Mesenchymal stem cell (in vitro differentiated cells and primary cell): ENCODE data around the gene FKBP7.
"Not testable (repeated sequence)": the region's sequence is repeated elsewhere in the genome, so short reads cannot be mapped to it uniquely, and the experiment has no call there.

ENCODE experiments used
- DNase-seq: peaks from one replicate; pipeline ENCODE4 v3.0.0-alpha.2; 2013
- H2AFZ ChIP-seq: one replicate; pipeline ENCODE4 v1.6.1; 2013; ENCODE audit warnings: low read depth, mild to moderate bottlenecking, control low read depth, inconsistent platforms, low read length, moderate library complexity
- H2AK5ac ChIP-seq: 2 replicates; pipeline ENCODE4 v1.6.1; 2013; ENCODE audit warnings: low read length, moderate library complexity, mild to moderate bottlenecking, inconsistent platforms; ENCODE audit not compliant: severe bottlenecking
- H2BK120ac ChIP-seq: one replicate; pipeline ENCODE4 v1.6.1; 2013; ENCODE audit warnings: low read depth, mild to moderate bottlenecking, inconsistent platforms, low read length, moderate library complexity
- H2BK12ac ChIP-seq, 2 experiments: one replicate each; pipeline ENCODE4 v1.6.1; 2013; ENCODE audit warnings: inconsistent platforms in 2 of 2, low read length in 2 of 2, mild to moderate bottlenecking in 2 of 2, moderate library complexity in 2 of 2, control low read depth in 1 of 2
- H2BK15ac ChIP-seq: one replicate; pipeline ENCODE4 v1.6.1; 2013; ENCODE audit warnings: mild to moderate bottlenecking, low read depth, inconsistent platforms; ENCODE audit not compliant: poor library complexity, severe bottlenecking
- H2BK5ac ChIP-seq: 2 replicates; pipeline ENCODE4 v1.6.1; 2013; ENCODE audit warnings: low read depth, mild to moderate bottlenecking, low read length, control low read depth, inconsistent platforms; ENCODE audit not compliant: poor library complexity, severe bottlenecking
- H3K14ac ChIP-seq, 2 experiments: one replicate each; pipeline ENCODE4 v1.6.1; 2013; ENCODE audit warnings: inconsistent platforms in 2 of 2, low read length in 2 of 2, control low read depth in 1 of 2, mild to moderate bottlenecking in 1 of 2, moderate library complexity in 1 of 2
- H3K18ac ChIP-seq, 2 experiments: one replicate each; pipeline ENCODE4 v1.6.1; 2013; ENCODE audit warnings: inconsistent platforms in 2 of 2, low read length in 2 of 2, control low read depth in 1 of 2, low read depth in 1 of 2, mild to moderate bottlenecking in 1 of 2
- H3K23ac ChIP-seq, 2 experiments: one replicate each; pipeline ENCODE4 v1.6.1; 2013; ENCODE audit warnings: inconsistent platforms in 2 of 2, low read length in 2 of 2, mild to moderate bottlenecking in 2 of 2, moderate library complexity in 2 of 2, control low read depth in 1 of 2
- H3K27ac ChIP-seq: 2 replicates; pipeline ENCODE4 v1.5.1; 2013; ENCODE audit warnings: mild to moderate bottlenecking, moderate library complexity, low read length, control low read depth, inconsistent platforms; ENCODE audit not compliant: poor library complexity, severe bottlenecking
- H3K27me3 ChIP-seq, 2 experiments: 2 replicates each; pipeline versions ENCODE4 v1.6.1 to v1.7.0; 2013; ENCODE audit warnings: low read length in 2 of 2, mild to moderate bottlenecking in 2 of 2, moderate library complexity in 2 of 2, control low read depth in 1 of 2, inconsistent platforms in 1 of 2; ENCODE audit not compliant: control insufficient read depth in 1 of 2, insufficient read depth in 1 of 2
- H3K36me3 ChIP-seq, 2 experiments: 2 replicates each; pipeline versions ENCODE4 v1.6.1 to v1.7.0; 2013; ENCODE audit warnings: low read length in 2 of 2, control low read depth in 1 of 2, inconsistent platforms in 1 of 2, low read depth in 1 of 2, mild to moderate bottlenecking in 1 of 2; ENCODE audit not compliant: insufficient read depth in 2 of 2, control insufficient read depth in 1 of 2
- H3K4ac ChIP-seq, 2 experiments: one replicate each; pipeline ENCODE4 v1.6.1; 2013; ENCODE audit warnings: inconsistent platforms in 2 of 2, low read length in 2 of 2, mild to moderate bottlenecking in 2 of 2, moderate library complexity in 2 of 2, control low read depth in 1 of 2, low read depth in 1 of 2
- H3K4me1 ChIP-seq: 2 replicates; pipeline ENCODE4 v1.6.1; 2013; ENCODE audit warnings: low read depth, low read length, control low read depth; ENCODE audit not compliant: control insufficient read depth, insufficient read depth
- H3K4me2 ChIP-seq: 2 replicates; pipeline ENCODE4 v1.6.1; 2013; ENCODE audit warnings: low read length, mild to moderate bottlenecking, inconsistent platforms; ENCODE audit not compliant: poor library complexity, severe bottlenecking
- H3K4me3 ChIP-seq, 2 experiments: 2 replicates each; pipeline versions ENCODE4 v1.5.1 to v1.7.0; 2013; ENCODE audit warnings: low read length in 2 of 2, mild to moderate bottlenecking in 2 of 2, control low read depth in 1 of 2, low read depth in 1 of 2; ENCODE audit not compliant: insufficient read depth in 1 of 2
- H3K79me1 ChIP-seq: replicated peaks from 2 replicates; pipeline ENCODE4 v1.6.1; 2013; ENCODE audit warnings: mild to moderate bottlenecking, control low read depth, low read length, inconsistent platforms; ENCODE audit not compliant: poor library complexity, severe bottlenecking
- H3K9ac ChIP-seq: 2 replicates; pipeline ENCODE4 v1.7.0; 2013; ENCODE audit warnings: mild to moderate bottlenecking, low read length, moderate library complexity
- H3K9me3 ChIP-seq: 2 replicates; pipeline ENCODE4 v1.7.0; 2013; ENCODE audit warnings: mild to moderate bottlenecking, low read length; ENCODE audit not compliant: control insufficient read depth
- H4K8ac ChIP-seq: one replicate; pipeline ENCODE4 v1.6.1; 2013; ENCODE audit warnings: inconsistent platforms, mild to moderate bottlenecking, low read length, moderate library complexity
- H4K91ac ChIP-seq: one replicate; pipeline ENCODE4 v1.6.1; 2013; ENCODE audit warnings: mild to moderate bottlenecking, low read length, inconsistent platforms
- WGBS: methylation state at CpG from one replicate; pipeline ENCODE4 v1.1.7; 2013; ENCODE audit warnings: mixed read lengths; 5-methylcytosine and 5-hydroxymethylcytosine counted together

The FKBP7 gene

DNA sequence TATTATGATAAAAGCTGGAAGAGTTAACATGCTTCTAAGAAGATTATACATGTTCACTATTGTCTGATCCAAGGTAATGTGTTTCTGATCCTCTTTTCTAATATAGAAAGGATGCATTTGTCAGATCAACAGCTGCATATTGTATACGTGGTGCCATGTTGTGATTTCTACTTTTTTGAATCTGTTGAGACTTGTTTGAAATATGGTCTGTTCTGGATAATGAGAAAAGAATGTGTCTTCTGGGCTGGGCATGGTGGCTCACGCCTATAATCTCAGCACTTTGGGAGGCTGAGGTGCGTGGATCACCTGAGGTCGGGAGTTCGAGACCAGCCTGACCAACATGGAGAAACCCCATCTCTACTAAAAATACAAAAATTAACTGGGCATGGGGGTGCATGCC lies 54.7 kb downstream of the FKBP7 start:
- H2AK5ac ChIP-seq, H3K4me2 ChIP-seq, H3K14ac ChIP-seq, H3K27me3 ChIP-seq, H3K9ac ChIP-seq, H3K4me3 ChIP-seq, DNase-seq, H3K4me1 ChIP-seq, H3K4ac ChIP-seq, H2BK5ac ChIP-seq, H3K18ac ChIP-seq, H4K91ac ChIP-seq, H3K23ac ChIP-seq, H2BK15ac ChIP-seq, H3K9me3 ChIP-seq, H4K8ac ChIP-seq, H2BK12ac ChIP-seq, H2AFZ ChIP-seq, H3K27ac ChIP-seq, H2BK120ac ChIP-seq: not testable (repeated sequence)
- WGBS: 99% methylated on average over 4 of the region's 5 CpGs
- H3K36me3 ChIP-seq: peaks cover 5 to 15% of the 10 kb centered on the region in 2 experiments
- H3K79me1 ChIP-seq: peaks cover 38% of the 10 kb centered on the region

DNA sequence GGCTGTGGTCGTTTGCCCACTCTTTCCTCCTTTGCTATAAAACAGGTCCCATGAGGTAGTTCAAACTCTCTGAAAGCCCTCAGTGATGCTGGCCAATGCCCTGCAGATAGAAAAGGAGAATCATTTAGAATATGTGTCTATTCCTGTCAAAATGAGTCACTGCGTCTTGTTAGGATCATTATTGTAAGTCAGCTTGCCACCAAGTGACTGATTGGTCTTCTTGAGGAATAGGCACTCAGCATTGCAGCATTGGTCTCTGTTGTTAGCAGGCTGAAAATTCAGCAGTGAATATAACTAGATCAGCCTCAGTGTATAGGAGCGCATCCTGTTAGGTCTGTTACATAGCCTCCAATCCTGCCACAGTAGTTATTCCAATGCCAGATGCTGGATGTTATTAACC lies 56.3 kb downstream of the FKBP7 start:
- H3K14ac ChIP-seq: no peak overlapping the region

DNA sequence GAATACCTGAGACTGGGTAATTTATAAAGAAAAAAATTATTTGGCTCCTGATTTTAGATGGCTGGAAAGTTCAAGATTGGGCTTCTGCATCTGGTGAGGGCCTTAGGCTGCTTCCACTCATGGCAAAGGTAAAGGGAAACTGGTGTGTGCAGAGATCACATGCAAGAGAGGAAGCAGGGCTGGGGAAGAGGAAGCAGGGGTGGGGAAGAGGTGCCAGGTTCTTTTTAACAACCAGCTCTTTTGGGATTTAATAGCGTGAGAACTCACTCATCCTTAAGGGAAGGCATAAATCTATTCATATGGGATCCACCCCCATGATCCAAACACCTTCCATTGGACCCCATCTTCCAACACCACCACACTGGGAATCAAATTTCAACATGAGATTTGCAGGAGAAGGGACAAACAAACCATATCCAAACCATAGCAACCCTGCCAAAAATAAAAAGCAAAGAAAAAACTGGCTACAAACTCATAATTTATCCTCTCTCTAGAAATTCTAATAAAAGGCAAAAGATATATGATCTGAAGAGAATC lies 57.9 kb downstream of the FKBP7 start:
- peak; percentile 16 for DNase-seq
- H2AK5ac ChIP-seq: no peak overlapping the region
- no peak overlapping the region for H3K18ac ChIP-seq
- H3K4me3 ChIP-seq: no peak overlapping the region
- no peak overlapping the region for H4K8ac ChIP-seq
- H3K4ac ChIP-seq: no peak overlapping the region
- H3K4me2 ChIP-seq: no peak overlapping the region
- H4K91ac ChIP-seq: no peak overlapping the region
- no peak overlapping the region for H2AFZ ChIP-seq
- H2BK5ac ChIP-seq: no peak overlapping the region
- no peak overlapping the region for H2BK12ac ChIP-seq
- H3K14ac ChIP-seq: no peak overlapping the region
- no peaks in the 10 kb centered on the region for H3K9me3 ChIP-seq
- H3K9ac ChIP-seq: no peak overlapping the region
- no peak overlapping the region for H3K27ac ChIP-seq
- H3K23ac ChIP-seq: no peak overlapping the region
- no peaks in the 10 kb centered on the region for H3K4me1 ChIP-seq
- no peak overlapping the region for H2BK15ac ChIP-seq
- WGBS: 33% methylated on average over 1 of the region's 1 CpG
- H3K27me3 ChIP-seq: no peaks in the 10 kb centered on the region
- H3K36me3 ChIP-seq: no peaks in the 10 kb centered on the region
- H2BK120ac ChIP-seq: no peak overlapping the region
- H3K79me1 ChIP-seq: peaks cover 43% of the 10 kb centered on the region

More for the DNA sequence above, 56.3 kb downstream of the FKBP7 start:
- 98% methylated on average over 2 of the region's 3 CpGs for WGBS
- H2AFZ ChIP-seq: no peak overlapping the region
- H3K27me3 ChIP-seq: no peaks in the 10 kb centered on the region
- H3K79me1 ChIP-seq: peaks cover 40% of the 10 kb centered on the region
- no peak overlapping the region for H3K4me2 ChIP-seq
- H4K8ac ChIP-seq: no peak overlapping the region
- no peak overlapping the region for H3K23ac ChIP-seq
- no peaks in the 10 kb centered on the region for H3K9me3 ChIP-seq
- no peak overlapping the region for H2BK5ac ChIP-seq
- H3K36me3 ChIP-seq: peaks cover 0 to 9% of the 10 kb centered on the region in 2 experiments
- H3K4me1 ChIP-seq: no peaks in the 10 kb centered on the region
- no peak for DNase-seq
- H2BK120ac ChIP-seq: no peak overlapping the region
- H2BK15ac ChIP-seq: no peak overlapping the region
- no peak overlapping the region for H2BK12ac ChIP-seq
- H3K18ac ChIP-seq: no peak overlapping the region
- no peak overlapping the region for H2AK5ac ChIP-seq
- H3K27ac ChIP-seq: no peak overlapping the region
- no peak overlapping the region for H3K4ac ChIP-seq
- H3K9ac ChIP-seq: no peak overlapping the region
- H3K4me3 ChIP-seq: no peak overlapping the region
- no peak overlapping the region for H4K91ac ChIP-seq

DNA sequence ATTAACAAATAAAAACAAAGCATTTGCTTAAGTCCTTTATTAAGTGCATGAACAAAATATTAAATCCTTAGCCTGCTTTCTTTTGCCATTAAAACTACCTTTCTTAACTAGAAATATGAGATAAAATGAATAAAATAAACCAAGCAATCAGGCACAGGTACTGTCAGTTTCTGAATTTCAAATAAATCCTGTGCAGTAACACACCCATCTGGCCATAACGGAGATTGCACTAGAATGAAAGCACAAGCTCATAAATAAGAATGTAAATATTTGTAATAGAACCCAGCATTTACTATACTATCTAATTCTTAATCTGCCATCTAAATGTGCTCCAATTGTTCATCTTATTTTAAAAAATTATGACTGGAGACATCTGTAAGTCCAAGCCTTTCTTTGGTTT lies 59.3 kb downstream of the FKBP7 start:
- H3K9ac ChIP-seq: no peak overlapping the region
- no peak overlapping the region for H3K4me3 ChIP-seq
- H2AFZ ChIP-seq: no peak overlapping the region
- no peaks in the 10 kb centered on the region for H3K36me3 ChIP-seq
- no peaks in the 10 kb centered on the region for H3K9me3 ChIP-seq
- H3K18ac ChIP-seq: no peak overlapping the region
- no peak overlapping the region for H3K27ac ChIP-seq
- no peak overlapping the region for H3K4me2 ChIP-seq
- H3K27me3 ChIP-seq: no peaks in the 10 kb centered on the region
- H2AK5ac ChIP-seq: no peak overlapping the region
- no peak overlapping the region for H4K91ac ChIP-seq
- no peak overlapping the region for H2BK120ac ChIP-seq
- no peak overlapping the region for H3K4ac ChIP-seq
- DNase-seq: peak; percentile 44
- no peak overlapping the region for H3K23ac ChIP-seq
- peaks cover 41% of the 10 kb centered on the region for H3K79me1 ChIP-seq
- H2BK5ac ChIP-seq: no peak overlapping the region
- H3K4me1 ChIP-seq: no peaks in the 10 kb centered on the region
- no peak overlapping the region for H4K8ac ChIP-seq
- H3K14ac ChIP-seq: no peak overlapping the region
- no CpG with 5 or more reads among the region's 1 CpG for WGBS
- no peak overlapping the region for H2BK12ac ChIP-seq
- H2BK15ac ChIP-seq: no peak overlapping the region
